ENCODE data around the gene PRSS22.
A peak's percentile ranks its signal among the peaks of the same experiment; 100 is the strongest.

Gene PRSS22

GRCh38 chr16:2854700-2855309, 3.2 kb downstream of the PRSS22 start:
- H3K27ac ChIP-seq: no peak overlapping the region

DNA sequence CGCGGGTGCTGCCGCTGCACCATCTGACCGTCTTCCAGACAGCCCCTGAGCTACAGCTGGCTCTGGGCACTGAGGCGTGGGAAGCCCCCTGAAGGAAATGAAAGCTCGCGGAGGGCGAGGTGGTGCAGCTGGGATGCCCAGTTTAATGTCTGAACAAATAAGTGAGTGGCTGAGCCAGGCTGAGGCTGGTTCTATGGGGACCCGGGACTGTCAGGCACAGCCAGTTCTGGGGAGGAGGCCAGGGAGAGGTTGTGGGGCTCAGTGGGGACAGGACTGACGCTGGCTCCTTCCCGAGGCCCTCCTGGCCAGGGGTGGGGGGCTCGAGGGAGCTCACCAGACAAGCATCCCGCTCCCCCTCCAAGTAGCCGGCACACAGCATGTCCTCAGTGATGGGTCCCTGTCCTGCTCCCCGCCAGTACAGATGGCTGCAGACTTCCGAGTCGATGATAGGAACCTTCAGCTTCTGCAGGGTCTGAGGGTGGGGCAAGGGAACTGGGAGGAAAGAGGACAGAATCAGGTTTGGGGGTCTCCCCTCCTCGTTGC, 4.4 kb downstream of the PRSS22 start:
- no peak overlapping the region for H3K27ac ChIP-seq
- no peak for TF ChIP-seq CTCF (conservative IDR thresholded peaks at IDR 0.05)

More at GRCh38 chr16:2854700-2855309, 3.2 kb downstream of the PRSS22 start:
- TF ChIP-seq CTCF (conservative IDR thresholded peaks at IDR 0.05): peak; percentile 33; the same call in 1 of the 2 replicates

DNA sequence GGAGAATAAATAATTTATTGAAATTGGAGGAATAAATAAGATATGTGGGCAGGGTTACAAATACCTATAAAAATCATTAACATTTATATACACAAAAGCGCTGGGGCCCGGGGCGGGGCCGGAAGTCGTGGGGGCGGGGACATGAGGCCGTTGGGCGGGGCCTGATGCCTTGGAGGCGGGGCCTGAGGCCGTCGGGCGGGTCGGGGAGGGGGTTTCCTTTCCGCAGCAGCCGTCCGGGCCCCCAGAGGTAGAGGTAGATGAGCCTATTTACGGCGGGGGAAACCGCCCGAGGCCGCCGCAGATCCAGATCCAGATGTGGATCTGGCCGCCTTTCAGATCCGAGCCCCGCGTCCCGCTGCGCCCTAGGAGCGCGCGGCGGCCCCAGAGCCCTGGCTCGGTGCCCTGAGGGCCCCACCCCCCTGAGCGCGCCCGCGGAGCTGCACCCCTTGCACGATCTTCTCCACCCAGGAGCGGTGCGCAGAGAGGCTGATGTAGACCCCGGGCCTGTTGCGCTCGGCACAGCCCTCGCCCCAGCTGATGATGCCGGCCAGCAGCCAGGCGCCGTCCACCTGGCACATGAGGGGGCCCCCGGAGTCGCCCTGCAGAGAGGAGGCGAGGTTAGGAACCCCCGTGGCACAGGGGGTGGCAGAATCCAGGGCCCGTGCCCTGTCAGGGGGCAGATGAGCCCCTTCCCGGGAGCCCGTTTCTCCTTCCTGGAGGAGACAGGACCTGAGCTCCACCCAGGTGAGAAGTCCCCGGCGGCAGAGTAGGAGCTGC, 5.1 kb downstream of the PRSS22 start:
- TF ChIP-seq CTCF (conservative IDR thresholded peaks at IDR 0.05): no peak
- no peak overlapping the region for H3K27ac ChIP-seq

DNA sequence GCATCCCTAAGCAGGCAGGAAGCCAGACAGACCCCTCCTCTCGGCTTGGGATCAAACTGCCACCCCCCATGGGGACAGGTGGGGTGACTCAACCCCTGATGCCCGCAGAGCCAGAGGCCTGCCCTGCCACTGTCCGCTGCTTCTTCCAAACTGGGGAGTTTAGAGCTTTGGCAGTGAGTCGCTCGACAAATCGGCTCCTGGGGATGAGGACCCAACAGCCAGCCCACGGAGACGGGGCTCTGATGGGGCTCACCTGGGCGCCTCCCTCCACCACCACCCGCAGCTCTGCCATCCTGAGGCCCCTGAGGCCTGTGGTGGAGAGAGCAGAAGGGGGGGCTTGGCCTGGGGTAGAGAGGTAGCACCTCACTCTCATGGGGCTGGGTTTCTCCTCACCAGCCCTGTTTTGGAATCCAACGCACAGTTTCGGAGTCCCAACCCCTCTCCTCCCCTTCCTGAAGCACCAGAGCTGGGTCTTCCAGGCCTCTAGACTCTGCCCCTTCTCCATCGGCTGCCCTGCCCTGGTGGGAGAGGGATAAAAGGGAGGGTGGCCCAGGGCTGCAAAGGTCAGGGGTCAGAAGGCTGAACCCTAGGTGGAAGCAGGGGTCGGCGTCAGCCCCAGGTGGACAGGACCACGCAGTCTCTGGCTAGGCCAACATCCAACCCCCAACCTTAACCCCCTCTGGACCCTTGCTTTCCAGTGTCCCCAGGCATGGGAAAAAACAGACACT, 5.8 kb downstream of the PRSS22 start:
- H3K27ac ChIP-seq: no peak overlapping the region
- TF ChIP-seq CTCF (conservative IDR thresholded peaks at IDR 0.05): no peak

DNA sequence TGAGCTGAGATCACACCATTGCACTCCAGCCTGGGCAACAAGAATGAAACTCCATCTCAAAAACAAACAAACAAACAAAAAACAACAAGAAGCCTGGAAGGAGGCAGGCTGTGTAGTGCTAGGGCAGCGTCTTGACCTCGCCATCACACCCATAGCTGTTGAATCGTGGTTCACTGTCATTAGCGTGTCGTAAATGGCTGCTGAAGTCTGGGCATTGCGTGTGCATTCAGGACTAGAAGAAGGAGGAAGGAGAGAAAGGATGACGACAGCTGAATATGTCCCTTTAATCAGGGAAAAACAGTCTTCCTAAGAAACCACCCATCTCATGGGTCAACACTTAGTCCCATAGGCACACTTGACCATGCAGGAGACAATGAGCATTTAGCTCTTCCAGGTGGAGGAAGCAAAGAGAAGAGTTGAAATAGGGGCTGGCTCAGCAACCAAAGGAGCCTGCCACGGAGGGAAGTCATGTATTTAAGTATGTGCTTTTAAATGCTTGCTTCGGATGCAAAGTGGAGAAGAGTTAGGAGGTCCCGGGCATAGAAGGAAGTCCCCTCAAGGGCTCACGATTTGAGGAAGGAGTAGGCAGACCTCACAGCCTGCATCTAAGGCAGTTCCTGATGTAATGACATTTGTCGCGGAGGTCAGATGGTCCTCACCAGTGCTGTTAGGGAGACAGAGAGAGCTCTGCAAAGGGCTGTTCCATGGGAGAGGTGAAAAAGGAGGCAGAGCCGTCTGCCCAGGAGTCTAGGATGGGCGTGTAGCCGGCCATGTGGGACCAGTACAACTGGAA, 8.8 kb downstream of the PRSS22 start:
- H3K27ac ChIP-seq: no peak overlapping the region
- TF ChIP-seq CTCF (conservative IDR thresholded peaks at IDR 0.05): no peak

- TF ChIP-seq CTCF (conservative IDR thresholded peaks at IDR 0.05): no peak
- no peak overlapping the region for H3K27ac ChIP-seq
Observed at GRCh38 chr16:2846511-2847310, 11.3 kb downstream of the PRSS22 start.
